ENCODE data around the gene ZNRF3. TPM values are rescaled to one million over a fixed set of nuclear protein-coding genes. Genes with fewer than 3 reads are reported as not detected.

The ZNRF3 gene
- total RNA-seq, 6 donors from 2014 or later = 11.4 to 16.9 (median 14.4) TPM

DNA sequence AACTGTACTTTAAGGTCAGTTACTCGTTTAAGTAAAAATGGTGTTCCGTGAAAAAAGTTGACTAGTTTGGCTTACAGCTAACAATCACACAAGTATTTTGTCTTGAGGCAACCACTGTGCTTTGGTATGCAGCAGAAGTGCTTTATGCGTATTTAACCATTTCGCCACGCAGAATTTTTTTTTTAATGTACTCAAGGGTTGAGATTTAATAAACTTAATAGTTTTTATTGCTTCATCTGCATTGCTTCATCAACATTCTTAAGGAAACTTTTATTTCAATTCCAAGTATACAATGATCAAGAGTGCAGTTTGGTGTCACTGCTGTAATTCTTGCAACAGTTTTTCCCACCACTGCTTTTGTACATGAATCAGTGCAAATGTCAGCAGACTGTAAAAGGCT is 66.4 kb downstream of the ZNRF3 start:
- H3K4me1 ChIP-seq = peaks cover 4 to 39% (median 17%) of the 10 kb centered on the region in 4 donors
- peaks cover 0 to 16% (median 4%) of the 10 kb centered on the region in 4 donors for H3K9me3 ChIP-seq
- H3K27me3 ChIP-seq = no peaks in the 10 kb centered on the region
- no peak for DNase-seq
- no peak for ATAC-seq (ENCODE audit: low FRiP score in 2 of 2)
- no peaks in the 10 kb centered on the region for H3K36me3 ChIP-seq
- H3K4me3 ChIP-seq = no peak overlapping the region
- no peak overlapping the region for H3K27ac ChIP-seq
- 60 to 71% methylated on average over 5 of the region's 5 CpGs for WGBS, 2 donors
- TF ChIP-seq CTCF (IDR thresholded peaks at IDR 0.05) = no peak
- TF ChIP-seq POLR2A (IDR thresholded peaks at IDR 0.05) = no peak
- no peak for TF ChIP-seq POLR2AphosphoS5 (IDR thresholded peaks at IDR 0.05)
- no peak for TF ChIP-seq EP300 (IDR thresholded peaks at IDR 0.05)

DNA sequence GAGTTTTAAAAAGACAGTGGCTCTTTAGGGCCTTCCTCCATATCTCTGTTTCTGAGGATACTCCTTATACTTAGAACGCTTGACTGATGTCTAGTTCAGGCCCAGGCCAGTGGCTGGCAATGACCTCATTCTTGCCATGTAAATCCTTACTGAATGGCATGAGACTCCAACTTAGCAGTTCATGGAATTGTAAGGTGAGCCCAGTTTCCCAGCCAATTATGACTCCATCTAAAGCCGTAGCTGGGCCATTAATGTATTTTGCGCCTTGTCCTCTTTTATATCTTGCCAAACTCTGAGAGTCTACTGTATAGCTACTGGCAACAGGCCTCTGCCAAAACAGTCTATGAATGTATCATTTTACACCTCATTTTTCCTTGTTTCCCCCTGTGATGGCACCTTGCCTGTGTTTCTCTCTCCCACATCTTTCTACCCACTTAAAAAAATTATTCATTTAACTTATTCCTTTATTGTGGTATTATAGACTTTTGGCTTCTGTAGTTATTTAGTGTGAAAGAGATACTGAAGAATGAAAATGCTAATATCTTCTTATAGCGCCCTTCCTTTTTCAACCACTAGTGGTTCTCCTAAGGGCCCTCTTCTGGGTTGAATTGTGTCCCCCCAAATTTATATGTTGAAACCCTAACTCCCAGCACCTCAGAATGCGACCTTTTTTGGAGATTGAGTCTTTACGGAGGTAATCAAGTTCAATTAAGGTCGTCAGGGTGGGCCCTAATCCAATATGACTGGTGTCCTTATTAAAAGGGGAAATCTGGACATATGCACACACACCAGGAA is 67.4 kb downstream of the ZNRF3 start:
- peaks cover 0 to 16% (median 4%) of the 10 kb centered on the region in 4 donors for H3K9me3 ChIP-seq
- 84 to 87% methylated on average over 7 of the region's 7 CpGs for WGBS, 2 donors
- TF ChIP-seq POLR2A (IDR thresholded peaks at IDR 0.05) (no peak), POLR2AphosphoS5 (IDR thresholded peaks at IDR 0.05) (no peak), EP300 (IDR thresholded peaks at IDR 0.05) (no peak), CTCF (IDR thresholded peaks at IDR 0.05) (no peak)
- H3K27ac ChIP-seq = no peak overlapping the region
- DNase-seq (no peak), ATAC-seq (ENCODE audit: low FRiP score in 2 of 2) (no peak)
- H3K36me3 ChIP-seq = no peaks in the 10 kb centered on the region
- H3K4me3 ChIP-seq = no peak overlapping the region
- H3K27me3 ChIP-seq = no peaks in the 10 kb centered on the region
- H3K4me1 ChIP-seq = peaks cover 6 to 39% (median 17%) of the 10 kb centered on the region in 4 donors

GRCh38 chr22:28951530-28951929 is 68.2 kb downstream of the ZNRF3 start:
- H3K4me1 ChIP-seq = peaks cover 10 to 39% (median 20%) of the 10 kb centered on the region in 4 donors
- H3K36me3 ChIP-seq = no peaks in the 10 kb centered on the region
- 97% methylated on average over 7 of the region's 7 CpGs for WGBS, 2 donors
- TF ChIP-seq EP300 (IDR thresholded peaks at IDR 0.05) (no peak), POLR2A (IDR thresholded peaks at IDR 0.05) (no peak), CTCF (IDR thresholded peaks at IDR 0.05) (no peak), POLR2AphosphoS5 (IDR thresholded peaks at IDR 0.05) (no peak)
- no peak for DNase-seq
- H3K27me3 ChIP-seq = no peaks in the 10 kb centered on the region
- H3K4me3 ChIP-seq = no peak overlapping the region
- no peak for ATAC-seq (ENCODE audit: low FRiP score in 2 of 2)
- peaks cover 0 to 15% (median 4%) of the 10 kb centered on the region in 4 donors for H3K9me3 ChIP-seq
- H3K27ac ChIP-seq = no peak overlapping the region

- no peak for TF ChIP-seq POLR2A (IDR thresholded peaks at IDR 0.05)
- Histone ChIP-seq H3K4me3 (no peak overlapping the region), H3K36me3 (no peaks in the 10 kb centered on the region), H3K27me3 (no peaks in the 10 kb centered on the region), H3K27ac (no peak overlapping the region), H3K9me3 (peaks cover 0 to 10% (median 2%) of the 10 kb centered on the region in 4 donors), H3K4me1 (peaks cover 10 to 39% (median 20%) of the 10 kb centered on the region in 4 donors)
- ATAC-seq (ENCODE audit: low FRiP score in 2 of 2) (peak in 1 of 2 donors; percentile 53), DNase-seq (peak in 1 of 2 donors; percentile 31)
- 58 to 59% methylated on average over 7 to 8 of the region's 8 CpGs for WGBS, 2 donors
Observed at GRCh38 chr22:28951969-28952521, 68.7 kb downstream of the ZNRF3 start.

- TF ChIP-seq POLR2AphosphoS5 (IDR thresholded peaks at IDR 0.05) = no peak
- TF ChIP-seq CTCF (IDR thresholded peaks at IDR 0.05) = no peak
- no peak for TF ChIP-seq POLR2A (IDR thresholded peaks at IDR 0.05)
- peak in 1 of 2 donors; percentile 67 for ATAC-seq (ENCODE audit: low FRiP score in 2 of 2)
- DNase-seq = peak in 1 of 2 donors; percentile 79
- WGBS, 2 donors = 52 to 57% methylated on average over 2 of the region's 2 CpGs
- peak overlapping the region in 2 of 4 donors; percentile 1 to 19 for H3K27ac ChIP-seq
- H3K9me3 ChIP-seq = peaks cover 0 to 2% (median 0%) of the 10 kb centered on the region in 4 donors
- H3K4me1 ChIP-seq = peaks cover 10 to 39% (median 20%) of the 10 kb centered on the region in 4 donors
- H3K4me3 ChIP-seq = no peak overlapping the region
- no peaks in the 10 kb centered on the region for H3K27me3 ChIP-seq
- H3K36me3 ChIP-seq = no peaks in the 10 kb centered on the region
Observed at GRCh38 chr22:28952857-28953256, 69.5 kb downstream of the ZNRF3 start.

All from upper lobe of left lung (tissue), 6 donors.